Stomach (tissue), 9 donors: ENCODE results near the gene HIBADH. TPM values are rescaled to one million over a fixed set of nuclear protein-coding genes. Genes with fewer than 3 reads are reported as not detected.

Experiments
- DNase-seq, 2 donors: peaks; one replicate each; pipeline versions ENCODE4 v3.0.0 to v3.0.0-alpha.2; 2013 to 2019
- H3K27ac ChIP-seq, 5 donors: fragments of 200-600 bp in 4 of 5; sonication (generic) in 4 of 5; one replicate each; pipeline ENCODE4 v1.5.1; 2013 to 2019; ENCODE audit warnings: mild to moderate bottlenecking in 1 of 5, moderate library complexity in 1 of 5
- H3K27me3 ChIP-seq, 3 donors: fragments of 200-600 bp; sonication (generic); one replicate each; pipeline ENCODE4 v1.5.1; 2017 to 2019; ENCODE audit warnings: mixed run types in 1 of 3
- H3K36me3 ChIP-seq, 4 donors: fragments of 200-600 bp; sonication (generic); 1 replicate in 3 of 4; 2 replicates in 1 of 4; pipeline ENCODE4 v1.5.1; 2016 to 2019
- H3K4me1 ChIP-seq, 4 donors: fragments of 200-600 bp; sonication (generic); one replicate each; pipeline ENCODE4 v1.5.1; 2016 to 2019
- H3K4me3 ChIP-seq, 4 donors: fragments of 200-600 bp; sonication (generic) in 3 of 4; one replicate each; pipeline ENCODE4 v1.5.1; 2016 to 2019; ENCODE audit warnings: mild to moderate bottlenecking in 1 of 4
- H3K9me3 ChIP-seq, 4 donors: fragments of 200-600 bp; sonication (generic); one replicate each; pipeline ENCODE4 v1.5.1; 2016 to 2019
- CTCF ChIP-seq, 7 experiments: fragments of 450-650 bp in 4 of 7; fragments of 200-600 bp in 3 of 7; sonication (generic) in 3 of 7; IDR thresholded peaks; one replicate each; pipeline ENCODE4 v1.5.1; 2016 to 2019; ENCODE audit warnings: antibody characterized with exemption in 7 of 7, control low read depth in 2 of 7, mild to moderate bottlenecking in 1 of 7
- EP300 ChIP-seq: sonication (generic); formaldehyde crosslinking; IDR thresholded peaks from one replicate; pipeline ENCODE4 v1.6.1; 2017; ENCODE audit warnings: antibody characterized with exemption
- POLR2A ChIP-seq, 4 donors: fragments of 450-650 bp; IDR thresholded peaks; one replicate each; pipeline ENCODE4 v1.6.1; 2016; ENCODE audit warnings: antibody characterized with exemption in 4 of 4, control low read depth in 2 of 4, mild to moderate bottlenecking in 1 of 4, moderate library complexity in 1 of 4
- POLR2AphosphoS5 ChIP-seq, 3 donors: sonication (generic); formaldehyde crosslinking; IDR thresholded peaks; one replicate each; pipeline ENCODE4 v1.6.1; 2016; ENCODE audit warnings: antibody characterized with exemption in 3 of 3
- WGBS, 5 donors: extraction: QIAGEN DNeasy Blood & Tissue Kit in 3 of 5; methylation state at CpG; one replicate each; pipeline versions ENCODE4 v1.1.5 to v1.1.7; 2013 to 2018; 5-methylcytosine and 5-hydroxymethylcytosine counted together
- intact Hi-C: fragments of 100-400 bp; cut with DNase I; formaldehyde crosslinking; loops from one replicate; pipeline ENCODE4 v1.15.1; 2023; ENCODE audit warnings: low total_unique reads
- polyA plus RNA-seq, 3 donors: library from polyadenylated mRNA; stranded (reverse); fragments of 200-250 nt; gene quantifications; one replicate each; pipeline ENCODE4 v1.2.3, GENCODE V29; 2013
- total RNA-seq, 5 donors: library from RNA; depleted of rRNA; stranded (reverse); fragments of >200 nt; gene quantifications; one replicate each; pipeline versions ENCODE4 v1.1.0 to v1.2.3, GENCODE V29; 2014 to 2016
- donor health status: healthy with polysubstance abuse.
- donor health status: Bipolar disorder and iron deficiency.
- donor health status: healthy.

The HIBADH gene
- total and polyA plus RNA-seq, 8 donors = 17.5 to 65.2 (median 45.8) TPM

- Histone ChIP-seq H3K27ac (no peak overlapping the region), H3K4me3 (no peak overlapping the region), H3K27me3 (no peaks in the 10 kb centered on the region), H3K4me1 (no peaks in the 10 kb centered on the region), H3K9me3 (no peaks in the 10 kb centered on the region), H3K36me3 (no peaks in the 10 kb centered on the region)
- intact Hi-C loops = no loop called here
- TF ChIP-seq CTCF (IDR thresholded peaks at IDR 0.05) (no peak), EP300 (no peak), POLR2A (IDR thresholded peaks at IDR 0.05) (no peak), POLR2AphosphoS5 (IDR thresholded peaks at IDR 0.05) (no peak)
- WGBS, 5 donors = 45 to 63% (median 49%) methylated on average over 3 of the region's 3 CpGs
- DNase-seq = no peak
These were observed 9.0 kb upstream of the HIBADH start for GRCh38 chr7:27671675-27672074.

GRCh38 chr7:27670676-27671075 is 8.0 kb upstream of the HIBADH start:
- no peaks in the 10 kb centered on the region for H3K27me3 ChIP-seq
- TF ChIP-seq POLR2A (IDR thresholded peaks at IDR 0.05) = no peak
- no peak for TF ChIP-seq CTCF (IDR thresholded peaks at IDR 0.05)
- no peak for TF ChIP-seq EP300
- no peak for TF ChIP-seq POLR2AphosphoS5 (IDR thresholded peaks at IDR 0.05)
- intact Hi-C loops = no loop called here
- no peak overlapping the region for H3K4me3 ChIP-seq
- WGBS, 5 donors = 60 to 93% (median 81%) methylated on average over 2 of the region's 2 CpGs
- no peak for DNase-seq
- H3K27ac ChIP-seq = no peak overlapping the region
- H3K9me3 ChIP-seq = no peaks in the 10 kb centered on the region
- H3K4me1 ChIP-seq = no peaks in the 10 kb centered on the region
- H3K36me3 ChIP-seq = no peaks in the 10 kb centered on the region

- Histone ChIP-seq H3K27ac (no peak overlapping the region), H3K4me3 (no peak overlapping the region), H3K9me3 (no peaks in the 10 kb centered on the region), H3K36me3 (no peaks in the 10 kb centered on the region), H3K27me3 (no peaks in the 10 kb centered on the region), H3K4me1 (no peaks in the 10 kb centered on the region)
- WGBS, 5 donors = 80 to 97% (median 89%) methylated on average over 2 of the region's 2 CpGs
- DNase-seq = no peak
- no peak for TF ChIP-seq CTCF (IDR thresholded peaks at IDR 0.05)
- TF ChIP-seq POLR2AphosphoS5 (IDR thresholded peaks at IDR 0.05) = no peak
- no peak for TF ChIP-seq POLR2A (IDR thresholded peaks at IDR 0.05)
- no peak for TF ChIP-seq EP300
- intact Hi-C loops = no loop called here
These were observed 7.5 kb upstream of the HIBADH start for GRCh38 chr7:27670177-27670576.

- DNase-seq = no peak
- intact Hi-C loops = no loop called here
- TF ChIP-seq CTCF (IDR thresholded peaks at IDR 0.05) (no peak), POLR2A (IDR thresholded peaks at IDR 0.05) (no peak), EP300 (no peak), POLR2AphosphoS5 (IDR thresholded peaks at IDR 0.05) (no peak)
- peaks cover 0 to 25% (median 15%) of the 10 kb centered on the region in 4 donors for H3K4me1 ChIP-seq
- H3K27ac ChIP-seq = no peak overlapping the region
- H3K36me3 ChIP-seq = no peaks in the 10 kb centered on the region
- H3K27me3 ChIP-seq = no peaks in the 10 kb centered on the region
- no peak overlapping the region for H3K4me3 ChIP-seq
- H3K9me3 ChIP-seq = no peaks in the 10 kb centered on the region
These were observed 2.8 kb upstream of the HIBADH start for GRCh38 chr7:27665531-27665930.
